Neuronal stem cell (in vitro differentiated cells): ENCODE results near the gene KRT86.
A peak's percentile ranks its signal among the peaks of the same experiment; 100 is the strongest.
"Not testable (repeated sequence)": the region's sequence is repeated elsewhere in the genome, so short reads cannot be mapped to it uniquely, and the experiment has no call there.

ENCODE experiments used
- DNase-seq: peaks from one replicate; pipeline ENCODE4 v3.0.0-alpha.2; 2013; ENCODE audit warnings: low spot score
- H2AFZ ChIP-seq: one replicate; pipeline ENCODE4 v1.6.1; 2013; ENCODE audit warnings: mild to moderate bottlenecking, low read length, inconsistent platforms
- H2AK5ac ChIP-seq: 2 replicates; pipeline ENCODE4 v1.6.1; 2013; ENCODE audit warnings: low read depth, mild to moderate bottlenecking, inconsistent platforms, low read length, moderate library complexity, mixed read lengths
- H2BK120ac ChIP-seq: 2 replicates; pipeline ENCODE4 v1.6.1; 2013; ENCODE audit warnings: low read depth, mild to moderate bottlenecking, inconsistent platforms, low read length, moderate library complexity, mixed read lengths
- H2BK12ac ChIP-seq: one replicate; pipeline ENCODE4 v1.6.1; 2013; ENCODE audit warnings: low read length, inconsistent platforms
- H2BK15ac ChIP-seq: 2 replicates; pipeline ENCODE4 v1.6.1; 2013; ENCODE audit warnings: mild to moderate bottlenecking, low read length, inconsistent platforms, mixed read lengths
- H2BK5ac ChIP-seq: one replicate; pipeline ENCODE4 v1.6.1; 2013; ENCODE audit warnings: inconsistent platforms, mild to moderate bottlenecking, low read length, moderate library complexity
- H3K14ac ChIP-seq: one replicate; pipeline ENCODE4 v1.6.1; 2013; ENCODE audit warnings: low read length, inconsistent platforms
- H3K18ac ChIP-seq: 2 replicates; pipeline ENCODE4 v1.6.1; 2013; ENCODE audit warnings: low read length, inconsistent platforms
- H3K23ac ChIP-seq: 2 replicates; pipeline ENCODE4 v1.6.1; 2013; ENCODE audit warnings: low read depth, mild to moderate bottlenecking, mixed read lengths, low read length, inconsistent platforms; ENCODE audit not compliant: poor library complexity
- H3K27ac ChIP-seq: replicated peaks from 3 replicates; pipeline ENCODE4 v1.5.1; 2013; ENCODE audit warnings: low read length, inconsistent platforms
- H3K27me3 ChIP-seq, 3 experiments: 2 replicates each; pipeline ENCODE4 v1.6.1; 2013; ENCODE audit warnings: low read length in 3 of 3, mild to moderate bottlenecking in 2 of 3, inconsistent platforms in 1 of 3, low read depth in 1 of 3, mixed read lengths in 1 of 3, moderate library complexity in 1 of 3; ENCODE audit not compliant: control insufficient read depth in 3 of 3, insufficient read depth in 3 of 3
- H3K36me3 ChIP-seq, 2 donors: replicated peaks in 1 of 2; 2 replicates each; pipeline ENCODE4 v1.6.1; 2013; ENCODE audit warnings: low read length in 2 of 2; ENCODE audit not compliant: control insufficient read depth in 2 of 2, insufficient read depth in 2 of 2
- H3K4ac ChIP-seq: 2 replicates; pipeline ENCODE4 v1.6.1; 2013; ENCODE audit warnings: inconsistent platforms, mild to moderate bottlenecking, low read length, moderate library complexity
- H3K4me1 ChIP-seq, 2 donors: 1 replicate in 1 of 2; 2 replicates in 1 of 2; pipeline ENCODE4 v1.6.1; 2013; ENCODE audit warnings: low read length in 2 of 2, low read depth in 1 of 2; ENCODE audit not compliant: control insufficient read depth in 2 of 2, insufficient read depth in 1 of 2
- H3K4me2 ChIP-seq: one replicate; pipeline ENCODE4 v1.6.1; 2013; ENCODE audit warnings: mild to moderate bottlenecking, low read length, inconsistent platforms; ENCODE audit not compliant: insufficient read depth, poor library complexity, severe bottlenecking
- H3K4me3 ChIP-seq, 2 donors: 2 replicates each; pipeline ENCODE4 v1.5.1; 2013; ENCODE audit warnings: low read length in 2 of 2, mild to moderate bottlenecking in 2 of 2, inconsistent platforms in 1 of 2, moderate library complexity in 1 of 2
- H3K79me1 ChIP-seq: one replicate; pipeline ENCODE4 v1.6.1; 2013; ENCODE audit warnings: low read depth, mild to moderate bottlenecking, inconsistent platforms, low read length, moderate library complexity
- H3K9ac ChIP-seq: one replicate; pipeline ENCODE4 v1.6.1; 2013; ENCODE audit warnings: mild to moderate bottlenecking, low read depth, low read length, inconsistent platforms; ENCODE audit not compliant: poor library complexity
- H3K9me3 ChIP-seq, 2 donors: replicated peaks in 1 of 2; 2 replicates each; pipeline versions ENCODE3 to v1.6.1; 2013; ENCODE audit warnings: low read length in 2 of 2, mild to moderate bottlenecking in 2 of 2, inconsistent platforms in 1 of 2, low read depth in 1 of 2, mixed read lengths in 1 of 2, moderate library complexity in 1 of 2; ENCODE audit not compliant: control insufficient read depth in 2 of 2, insufficient read depth in 1 of 2
- H4K8ac ChIP-seq: one replicate; pipeline ENCODE4 v1.6.1; 2013; ENCODE audit warnings: low read depth, mild to moderate bottlenecking, inconsistent platforms, low read length, moderate library complexity
- H4K91ac ChIP-seq: one replicate; pipeline ENCODE4 v1.6.1; 2013; ENCODE audit warnings: low read length, low read depth, mild to moderate bottlenecking, inconsistent platforms; ENCODE audit not compliant: poor library complexity
- WGBS, 2 donors: extraction: QIAGEN DNeasy Blood & Tissue Kit; methylation state at CpG; one replicate each; pipeline ENCODE4 v1.1.7; 2013; ENCODE audit warnings: missing lambda C conversion rate in 2 of 2, mixed read lengths in 1 of 2; ENCODE audit not compliant: insufficient read length in 2 of 2, insufficient replicate concordance in 1 of 2; ENCODE audit errors: extremely low coverage in 2 of 2; 5-methylcytosine and 5-hydroxymethylcytosine counted together

KRT86 gene

DNA sequence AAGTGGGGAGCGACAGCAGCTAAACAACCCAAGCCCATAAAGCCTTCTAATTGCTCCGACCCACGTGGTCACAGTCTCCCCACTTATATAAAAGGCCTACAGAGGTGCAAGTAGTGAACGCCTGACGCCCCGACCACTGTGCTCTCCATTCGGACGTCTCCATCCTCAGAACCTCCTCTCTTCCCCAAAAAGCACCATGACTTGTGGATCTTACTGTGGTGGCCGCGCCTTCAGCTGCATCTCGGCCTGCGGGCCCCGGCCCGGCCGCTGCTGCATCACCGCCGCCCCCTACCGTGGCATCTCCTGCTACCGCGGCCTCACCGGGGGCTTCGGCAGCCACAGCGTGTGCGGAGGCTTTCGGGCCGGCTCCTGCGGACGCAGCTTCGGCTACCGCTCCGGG, 27.3 kb downstream of the KRT86 start:
- H2BK15ac ChIP-seq, H2BK5ac ChIP-seq, DNase-seq, H2AFZ ChIP-seq, H4K91ac ChIP-seq, H3K36me3 ChIP-seq, H2BK12ac ChIP-seq, H3K27ac ChIP-seq, H3K4ac ChIP-seq, H2BK120ac ChIP-seq, H2AK5ac ChIP-seq, H3K23ac ChIP-seq, H3K18ac ChIP-seq, H3K4me2 ChIP-seq, H3K4me1 ChIP-seq, H3K4me3 ChIP-seq, H3K9ac ChIP-seq, H3K27me3 ChIP-seq, H3K9me3 ChIP-seq, H3K79me1 ChIP-seq, H4K8ac ChIP-seq: not testable (repeated sequence)
- WGBS, 2 donors = no CpG with 5 or more reads among the region's 31 CpGs
- H3K14ac ChIP-seq = peak overlapping the region; percentile 89

DNA sequence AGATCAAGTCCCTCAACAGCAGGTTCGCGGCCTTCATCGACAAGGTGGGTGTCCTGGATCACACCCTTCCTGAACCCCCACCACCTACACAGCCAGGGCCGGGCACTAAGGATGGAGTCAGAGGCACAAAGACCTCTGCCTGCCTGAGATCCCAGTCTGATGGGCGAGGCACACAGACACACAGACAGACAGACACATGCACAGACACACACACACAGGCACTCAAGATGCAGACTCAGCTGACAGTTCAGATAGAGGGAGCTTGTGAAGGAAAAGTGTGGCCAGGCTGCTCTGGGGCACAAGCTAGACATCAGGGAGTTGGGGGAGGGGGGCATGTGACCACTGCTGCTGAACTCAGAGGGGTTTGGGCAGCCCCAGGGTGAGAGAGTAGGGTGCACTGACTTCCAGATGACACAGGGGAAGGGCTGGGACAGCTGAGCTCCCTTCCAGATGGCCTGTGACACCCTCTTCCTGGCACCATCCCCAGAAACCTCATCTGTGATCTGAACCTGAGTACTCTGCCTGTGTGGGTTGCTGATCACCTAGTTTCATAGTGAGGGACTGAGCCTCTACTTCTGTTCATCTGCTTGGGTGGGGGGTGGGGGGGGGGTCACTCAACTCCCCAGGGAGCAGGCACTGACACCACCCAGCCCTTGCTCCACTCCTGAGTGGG, 27.9 kb downstream of the KRT86 start:
- not testable (repeated sequence) for H3K4me3 ChIP-seq, H2AFZ ChIP-seq, H2AK5ac ChIP-seq, H2BK15ac ChIP-seq, H3K9ac ChIP-seq, H3K27ac ChIP-seq, H3K23ac ChIP-seq, H3K9me3 ChIP-seq, H3K79me1 ChIP-seq, H2BK12ac ChIP-seq, H4K91ac ChIP-seq, H3K4me2 ChIP-seq, DNase-seq, H4K8ac ChIP-seq, H3K4me1 ChIP-seq, H3K36me3 ChIP-seq, H3K18ac ChIP-seq, H3K4ac ChIP-seq, H3K14ac ChIP-seq, H2BK5ac ChIP-seq, H2BK120ac ChIP-seq
- peaks cover 0 to 13% (median 11%) of the 10 kb centered on the region in 3 experiments for H3K27me3 ChIP-seq
- no CpG with 5 or more reads among the region's 5 CpGs for WGBS, 2 donors

DNA sequence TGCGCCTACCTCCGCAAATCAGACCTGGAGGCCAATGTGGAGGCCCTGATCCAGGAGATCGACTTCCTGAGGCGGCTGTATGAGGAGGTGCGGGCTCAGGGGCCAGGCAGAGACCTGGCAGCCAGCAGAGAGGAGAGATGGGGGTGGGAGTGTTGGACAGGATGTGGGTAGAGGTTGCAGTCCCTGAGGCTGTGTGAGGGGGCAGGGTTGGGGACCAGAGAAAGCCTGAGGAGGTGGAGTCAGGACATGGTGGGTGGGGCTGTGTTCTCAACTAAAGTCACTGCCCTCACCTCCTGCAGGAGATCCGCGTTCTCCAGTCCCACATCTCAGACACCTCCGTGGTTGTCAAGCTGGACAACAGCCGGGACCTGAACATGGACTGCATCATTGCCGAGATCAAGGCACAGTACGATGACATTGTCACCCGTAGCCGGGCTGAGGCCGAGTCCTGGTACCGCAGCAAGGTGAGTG, 30.5 kb downstream of the KRT86 start:
- H4K91ac ChIP-seq, H2AFZ ChIP-seq, H2BK12ac ChIP-seq, H3K23ac ChIP-seq, H3K36me3 ChIP-seq, H3K4ac ChIP-seq, DNase-seq, H3K79me1 ChIP-seq, H3K27ac ChIP-seq, H2BK120ac ChIP-seq, H3K14ac ChIP-seq, H3K4me1 ChIP-seq, H3K18ac ChIP-seq, H2AK5ac ChIP-seq, H2BK15ac ChIP-seq, H3K4me3 ChIP-seq, H3K4me2 ChIP-seq, H2BK5ac ChIP-seq, H3K9me3 ChIP-seq, H4K8ac ChIP-seq, H3K9ac ChIP-seq: not testable (repeated sequence)
- peaks cover 0 to 39% (median 29%) of the 10 kb centered on the region in 3 experiments for H3K27me3 ChIP-seq
- WGBS, 2 donors = no CpG with 5 or more reads among the region's 15 CpGs

DNA sequence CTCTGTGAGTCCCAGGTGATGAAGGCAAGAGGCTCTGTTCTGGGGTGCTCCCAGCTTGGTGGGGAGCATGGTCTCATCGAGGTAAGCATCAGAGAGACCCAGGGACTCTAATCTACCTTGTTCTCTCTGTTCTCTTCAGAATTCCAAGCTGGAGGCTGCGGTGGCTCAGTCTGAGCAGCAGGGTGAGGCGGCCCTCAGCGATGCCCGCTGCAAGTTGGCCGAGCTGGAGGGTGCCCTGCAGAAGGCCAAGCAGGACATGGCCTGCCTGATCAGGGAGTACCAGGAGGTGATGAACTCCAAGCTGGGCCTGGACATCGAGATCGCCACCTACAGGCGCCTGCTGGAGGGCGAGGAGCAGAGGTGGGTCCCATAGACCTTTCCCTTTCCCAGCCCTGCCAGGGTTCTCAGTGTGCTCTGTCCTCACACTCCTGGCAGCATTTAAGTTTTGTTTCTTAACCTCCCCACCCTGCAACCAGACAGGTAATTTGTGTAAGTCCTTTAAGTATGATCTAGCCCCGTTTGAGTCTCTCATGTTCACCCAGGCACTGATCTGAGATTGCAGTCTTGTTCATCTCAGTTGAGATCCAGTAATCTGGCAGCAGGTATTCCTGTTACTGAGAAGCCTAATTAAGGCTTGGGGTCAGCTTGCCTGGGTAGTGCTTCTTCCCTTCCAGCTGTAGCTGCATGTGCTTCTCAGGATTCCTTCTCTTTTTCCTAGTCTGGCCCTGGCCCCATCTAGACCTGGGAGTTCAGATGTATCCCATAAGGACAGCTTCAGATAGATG, 31.7 kb downstream of the KRT86 start:
- Histone ChIP-seq H3K36me3 (no peaks in the 10 kb centered on the region), H3K4me3 (no peak overlapping the region), H3K27me3 (peaks cover 0 to 50% (median 29%) of the 10 kb centered on the region in 3 experiments), H4K91ac (no peak overlapping the region), H4K8ac (no peak overlapping the region), H3K4ac (no peak overlapping the region), H3K14ac (no peak overlapping the region), H2BK15ac (no peak overlapping the region), H3K27ac (no peak overlapping the region), H3K4me2 (no peak overlapping the region), H2BK12ac (no peak overlapping the region), H2BK5ac (no peak overlapping the region), H3K9me3 (no peaks in the 10 kb centered on the region), H2BK120ac (no peak overlapping the region), H2AFZ (no peak overlapping the region), H3K18ac (no peak overlapping the region), H3K23ac (no peak overlapping the region), H3K9ac (no peak overlapping the region), H3K79me1 (no peaks in the 10 kb centered on the region), H2AK5ac (no peak overlapping the region), H3K4me1 (peaks cover 0 to 7% of the 10 kb centered on the region in 2 donors)
- DNase-seq = no peak
- WGBS, 2 donors = no CpG with 5 or more reads among the region's 11 CpGs
